HG03520 (cell line): Measurements from ENCODE around the gene THUMPD2.
"Not testable (repeated sequence)": the region's sequence is repeated elsewhere in the genome, so short reads cannot be mapped to it uniquely, and the experiment has no call there.

ENCODE experiments used
- ATAC-seq: cut with Tn5 transposase; IDR thresholded peaks from one replicate; pipeline ENCODE4 v1.9.1; 2021; ENCODE audit warnings: mild to moderate bottlenecking, moderate library complexity; ENCODE audit not compliant: unreplicated experiment

THUMPD2 gene, protein sequence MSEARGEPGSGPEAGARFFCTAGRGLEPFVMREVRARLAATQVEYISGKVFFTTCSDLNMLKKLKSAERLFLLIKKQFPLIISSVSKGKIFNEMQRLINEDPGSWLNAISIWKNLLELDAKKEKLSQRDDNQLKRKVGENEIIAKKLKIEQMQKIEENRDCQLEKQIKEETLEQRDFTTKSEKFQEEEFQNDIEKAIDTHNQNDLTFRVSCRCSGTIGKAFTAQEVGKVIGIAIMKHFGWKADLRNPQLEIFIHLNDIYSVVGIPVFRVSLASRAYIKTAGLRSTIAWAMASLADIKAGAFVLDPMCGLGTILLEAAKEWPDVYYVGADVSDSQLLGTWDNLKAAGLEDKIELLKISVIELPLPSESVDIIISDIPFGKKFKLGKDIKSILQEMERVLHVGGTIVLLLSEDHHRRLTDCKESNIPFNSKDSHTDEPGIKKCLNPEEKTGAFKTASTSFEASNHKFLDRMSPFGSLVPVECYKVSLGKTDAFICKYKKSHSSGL

DNA sequence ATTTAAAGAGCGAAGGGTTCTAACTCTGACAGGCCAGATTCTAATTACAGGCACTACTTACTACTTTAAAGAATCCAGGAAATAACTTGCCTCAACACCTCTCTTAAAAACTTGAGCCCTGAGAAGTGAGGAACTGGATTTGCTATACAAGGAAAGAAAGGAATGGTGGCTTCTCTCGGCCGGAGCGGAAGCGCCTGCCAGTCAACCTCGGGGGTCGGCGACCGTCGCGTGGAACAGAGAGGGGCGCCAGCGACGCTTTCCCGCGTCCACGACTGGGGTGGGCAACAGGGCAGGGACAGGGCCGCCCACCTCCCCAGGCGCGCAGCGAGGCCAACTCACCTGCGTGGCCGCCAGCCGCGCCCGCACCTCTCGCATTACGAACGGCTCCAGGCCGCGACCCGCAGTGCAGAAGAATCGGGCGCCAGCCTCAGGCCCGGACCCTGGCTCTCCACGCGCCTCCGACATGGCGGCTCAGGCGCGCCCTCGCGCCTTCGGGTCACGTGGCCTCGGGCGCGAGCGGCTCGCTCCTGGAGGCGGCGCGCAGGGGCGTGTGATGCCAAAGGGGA, at the start of gene THUMPD2:
TSS of gene THUMPD2 (minus strand) at position 484 of the 566 bp plus-strand sequence. CDS start at position 465, 19 bp downstream.
- peak; percentile 76 for ATAC-seq

DNA sequence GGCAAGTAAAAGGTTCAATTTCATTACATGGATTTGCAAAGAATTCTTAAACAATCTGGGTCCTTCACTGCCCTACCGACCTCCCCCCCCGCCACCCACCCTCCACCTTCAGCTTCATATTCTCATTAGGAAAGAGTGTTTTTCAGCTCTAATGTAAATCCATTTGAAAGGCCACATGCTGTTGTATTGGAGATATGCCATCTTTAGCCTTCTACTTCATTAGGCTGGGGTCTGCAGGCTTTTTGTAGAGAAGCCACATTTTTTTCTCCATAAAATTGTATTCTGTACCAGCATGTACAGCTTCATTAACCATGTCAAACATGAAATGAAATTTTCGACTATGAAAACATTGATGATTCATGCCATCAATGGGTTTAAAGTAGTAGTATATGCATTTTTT, 42.8 kb upstream of the THUMPD2 start:
- ATAC-seq = no peak

DNA sequence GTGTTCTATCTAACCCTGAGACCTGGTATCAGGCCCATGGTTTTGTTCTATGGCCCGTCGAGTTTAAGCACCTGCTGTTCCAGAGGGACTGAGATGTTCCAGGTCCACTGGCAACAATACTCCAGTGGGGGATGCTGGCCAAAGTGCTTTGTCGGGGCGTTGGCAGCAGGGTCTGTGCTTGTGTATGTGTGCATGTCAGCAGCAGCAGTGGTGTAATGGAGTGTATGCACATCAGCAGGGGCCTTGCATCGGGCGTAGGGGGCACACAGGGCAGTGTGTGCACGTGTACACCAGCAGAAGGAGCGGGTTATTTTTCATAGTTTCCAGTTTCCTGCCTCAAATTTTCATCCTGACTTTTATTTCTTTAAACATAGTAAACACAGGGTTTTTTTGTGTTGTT, 37.8 kb upstream of the THUMPD2 start:
- ATAC-seq = no peak

DNA sequence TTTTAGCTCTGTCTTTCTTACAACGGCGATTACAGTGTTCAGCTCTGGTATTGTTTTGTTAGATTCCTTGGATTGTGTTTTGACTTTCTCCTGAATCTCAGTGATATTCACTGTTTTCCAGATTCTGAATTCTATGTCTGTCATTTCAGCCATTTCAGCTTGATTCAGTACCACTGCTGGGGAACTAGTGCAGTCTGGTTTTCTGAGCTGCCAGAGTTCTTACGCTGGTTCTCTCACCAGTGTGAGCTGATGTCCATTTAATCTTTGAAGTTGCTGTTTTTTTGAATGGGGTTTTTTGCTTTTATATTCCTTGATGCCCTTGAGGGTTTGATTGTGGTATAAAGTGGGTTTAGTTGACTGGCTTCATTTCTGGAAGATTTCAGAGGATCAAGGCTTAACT, 37.4 kb upstream of the THUMPD2 start:
- ATAC-seq = no peak

DNA sequence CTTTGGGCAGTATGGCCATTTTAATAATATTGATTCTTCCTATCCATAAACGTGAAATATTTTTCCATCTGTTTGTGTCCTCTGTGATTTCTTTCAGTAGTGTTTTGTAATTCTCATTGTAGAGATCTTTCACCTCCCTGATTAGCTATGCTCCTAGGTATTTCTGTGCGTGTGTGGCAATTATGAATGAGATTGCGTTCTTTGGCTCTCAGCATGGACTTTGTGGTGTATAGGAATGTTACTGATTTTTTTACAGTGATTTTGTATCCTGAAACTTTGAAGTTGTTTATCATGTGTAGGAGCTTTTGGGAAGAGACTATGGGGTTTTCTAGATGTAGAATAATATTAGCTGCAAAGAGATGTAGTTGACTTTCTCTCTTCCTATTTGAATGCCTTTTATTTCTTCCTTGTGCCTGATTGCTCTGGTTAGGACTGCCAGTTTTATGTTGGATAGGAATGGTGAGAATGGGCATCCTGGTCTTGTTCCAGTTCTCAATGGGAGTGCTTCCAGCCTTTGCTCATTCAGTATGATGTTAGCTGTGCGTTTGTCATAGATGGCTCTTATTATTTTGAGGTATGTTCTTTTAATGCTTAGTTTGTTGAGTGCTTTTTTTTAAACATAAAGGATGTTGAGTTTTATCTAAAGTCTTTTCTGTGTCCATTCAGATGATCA, 27.0 kb upstream of the THUMPD2 start:
- no peak for ATAC-seq

DNA sequence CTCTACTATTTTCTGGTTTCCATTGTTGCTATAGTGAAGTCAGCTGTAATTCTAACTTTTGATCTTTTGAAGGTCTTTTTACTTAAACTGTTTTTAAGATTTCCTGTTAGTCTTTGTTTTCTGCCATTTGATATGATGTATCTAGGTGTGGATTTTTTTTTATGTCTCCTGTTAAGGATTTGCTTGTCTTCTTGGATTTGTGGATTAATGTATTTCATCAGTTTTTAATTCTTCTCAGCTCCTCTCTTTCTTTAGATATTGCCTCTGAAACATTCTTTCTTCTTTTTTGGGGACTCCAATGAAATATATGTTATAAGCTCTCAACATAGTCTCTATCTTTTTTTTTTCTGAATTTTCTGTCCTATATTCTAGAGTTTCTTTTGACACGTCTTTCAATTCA, 24.8 kb upstream of the THUMPD2 start:
- ATAC-seq = no peak

DNA sequence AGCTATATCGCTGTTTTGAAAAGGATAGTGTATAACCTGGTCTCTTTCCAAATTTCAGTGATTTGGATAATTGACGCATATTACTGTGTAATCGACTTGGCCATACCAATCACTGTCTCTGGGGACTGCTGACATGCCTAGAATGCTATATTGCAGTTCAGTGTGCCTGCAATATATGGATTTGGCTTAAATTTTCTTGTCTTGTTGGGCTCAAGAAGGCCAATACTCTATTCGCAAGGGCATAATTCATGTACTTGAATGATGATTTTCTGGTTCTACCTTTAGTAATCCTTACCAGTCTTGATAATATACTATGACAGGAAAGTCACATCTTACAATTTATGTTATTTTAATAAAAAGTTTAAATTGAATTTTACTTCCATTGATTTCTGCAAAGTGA, 21.7 kb upstream of the THUMPD2 start:
- ATAC-seq = no peak

DNA sequence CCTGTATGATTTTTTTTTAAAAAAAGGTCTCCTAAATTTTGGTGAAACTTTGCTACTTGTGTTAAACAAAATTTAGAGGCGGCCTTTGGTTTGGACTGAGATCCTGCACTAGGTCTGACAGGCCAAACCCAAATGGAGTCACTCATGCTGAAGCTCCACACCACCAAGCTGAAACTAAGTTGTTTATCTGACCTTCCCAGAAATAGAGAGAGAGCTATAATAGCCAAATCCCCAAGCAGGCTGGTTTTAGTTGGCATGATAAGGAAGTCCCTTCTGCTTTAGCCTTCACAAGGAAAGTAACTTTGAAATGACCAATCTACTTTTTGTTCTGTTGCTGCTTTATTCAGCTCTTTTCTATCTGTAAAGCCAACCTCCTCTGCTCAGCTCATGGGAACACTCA, 17.1 kb upstream of the THUMPD2 start:
- no peak for ATAC-seq

DNA sequence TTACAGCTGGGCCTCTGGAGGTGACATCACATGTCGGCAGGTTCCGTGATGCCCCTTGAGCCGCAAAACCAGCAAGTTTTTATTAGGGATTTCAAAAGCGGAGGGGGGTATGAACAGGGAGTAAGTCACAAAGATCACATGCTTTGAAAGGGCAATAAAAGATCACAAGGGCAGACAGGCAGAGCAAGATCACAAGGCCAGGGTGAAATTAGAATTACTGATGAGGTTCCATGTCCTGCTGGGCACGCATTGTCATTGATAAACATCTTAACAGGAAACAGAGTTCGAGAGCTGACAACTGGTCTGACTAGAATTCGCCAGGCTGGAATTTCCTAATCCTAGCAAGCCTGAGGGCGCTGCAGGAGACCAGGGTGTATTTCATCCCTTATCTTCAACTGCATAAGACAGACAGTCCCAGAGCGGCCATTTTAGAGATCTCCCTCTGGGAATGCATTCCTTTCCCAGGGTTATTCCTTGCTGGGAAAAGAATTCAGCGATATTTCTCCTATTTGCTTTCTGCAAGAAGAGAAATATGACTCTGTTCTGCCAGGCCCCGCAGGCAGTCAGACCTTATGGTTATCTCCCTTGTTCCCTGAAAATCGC, 11.3 kb upstream of the THUMPD2 start:
- not testable (repeated sequence) for ATAC-seq

DNA sequence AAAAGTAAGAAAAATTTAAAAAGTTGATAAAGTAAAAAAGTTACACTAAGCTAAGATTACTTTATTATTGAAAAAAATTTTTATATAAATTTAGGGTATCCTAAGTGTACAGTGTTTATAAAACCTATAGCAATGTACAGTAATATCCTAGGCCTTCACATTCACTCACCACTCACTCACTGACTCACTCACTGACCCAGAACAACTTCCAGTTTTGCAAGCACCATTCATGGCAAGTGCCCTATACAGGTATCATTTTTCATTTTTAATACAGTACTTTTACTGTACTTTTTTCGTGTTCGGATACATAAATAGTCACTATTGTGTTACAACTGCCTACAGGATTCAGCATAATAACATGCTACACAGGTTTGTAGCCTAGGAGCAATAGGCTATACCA, 8.9 kb upstream of the THUMPD2 start:
- no peak for ATAC-seq

DNA sequence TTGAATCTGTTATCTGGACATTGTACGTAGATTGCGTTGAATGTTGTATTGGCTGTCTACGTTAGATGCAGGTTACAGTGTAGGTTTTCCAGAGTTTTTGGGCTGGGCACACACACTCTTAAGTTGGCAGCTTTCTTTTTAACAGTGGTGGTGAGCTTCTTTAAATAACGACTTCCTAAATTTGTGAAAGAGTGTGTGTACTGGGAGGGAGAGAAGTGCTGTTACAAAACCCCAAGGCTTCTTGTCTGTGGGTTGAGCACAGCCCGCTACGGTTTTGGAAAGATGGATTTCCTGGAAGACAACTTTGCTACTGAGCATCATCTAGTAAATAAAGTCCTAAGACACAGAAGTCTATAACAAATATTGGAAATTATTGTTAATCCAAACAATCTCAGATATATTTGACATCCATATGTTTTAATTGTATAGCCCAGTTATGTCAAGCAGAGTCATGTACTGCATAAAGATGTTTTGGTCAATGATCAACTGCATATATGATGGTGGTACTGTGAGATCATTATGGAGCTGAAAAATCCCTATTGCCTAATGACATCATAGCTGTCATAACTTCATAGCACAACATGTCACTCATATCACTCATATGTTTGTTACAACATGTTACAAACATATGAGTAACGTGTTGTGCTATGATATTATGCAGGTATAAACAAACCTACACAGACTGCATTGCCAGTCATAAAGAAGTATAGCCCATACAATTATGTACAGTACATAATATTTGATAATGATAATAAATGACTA, 7.9 kb upstream of the THUMPD2 start:
- ATAC-seq = no peak

DNA sequence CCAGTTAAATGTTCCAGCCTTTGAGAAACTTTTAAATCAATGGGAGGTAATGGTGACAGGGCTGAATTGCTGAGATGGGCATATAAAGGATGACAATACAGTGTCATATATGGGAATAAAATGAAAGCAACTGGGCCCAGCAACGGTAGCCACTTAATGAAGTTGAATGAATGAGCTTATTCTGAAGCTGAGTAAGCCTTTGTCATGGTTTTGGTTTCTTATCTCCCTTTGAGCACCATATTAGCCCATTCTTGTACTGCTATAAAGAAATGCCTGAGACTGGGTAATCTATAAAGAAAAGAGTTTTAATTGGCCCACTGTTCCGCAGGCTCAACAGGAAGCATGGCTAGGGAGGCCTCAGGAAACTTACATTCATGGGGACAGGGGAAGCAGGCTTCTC, 3.5 kb upstream of the THUMPD2 start:
- no peak for ATAC-seq

DNA sequence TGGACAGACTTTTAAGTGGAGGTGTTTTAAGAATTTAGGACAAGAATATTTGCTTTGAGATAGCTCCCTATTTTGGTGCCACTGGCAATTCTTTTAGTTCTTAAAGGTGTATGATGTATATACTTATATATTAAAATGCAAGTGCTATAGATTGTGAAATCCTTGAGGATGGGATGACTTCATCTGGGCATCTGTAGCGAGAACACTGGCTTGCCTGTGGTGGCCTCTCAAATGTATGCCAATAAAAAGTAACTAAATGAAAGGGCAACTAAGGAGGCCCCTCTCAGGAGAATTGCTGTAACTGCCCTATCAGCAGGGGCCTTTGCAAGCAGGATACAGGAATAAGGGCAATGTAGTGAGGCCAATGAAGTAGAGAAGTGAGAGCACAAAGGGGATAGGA, 2.6 kb upstream of the THUMPD2 start:
- ATAC-seq = no peak

DNA sequence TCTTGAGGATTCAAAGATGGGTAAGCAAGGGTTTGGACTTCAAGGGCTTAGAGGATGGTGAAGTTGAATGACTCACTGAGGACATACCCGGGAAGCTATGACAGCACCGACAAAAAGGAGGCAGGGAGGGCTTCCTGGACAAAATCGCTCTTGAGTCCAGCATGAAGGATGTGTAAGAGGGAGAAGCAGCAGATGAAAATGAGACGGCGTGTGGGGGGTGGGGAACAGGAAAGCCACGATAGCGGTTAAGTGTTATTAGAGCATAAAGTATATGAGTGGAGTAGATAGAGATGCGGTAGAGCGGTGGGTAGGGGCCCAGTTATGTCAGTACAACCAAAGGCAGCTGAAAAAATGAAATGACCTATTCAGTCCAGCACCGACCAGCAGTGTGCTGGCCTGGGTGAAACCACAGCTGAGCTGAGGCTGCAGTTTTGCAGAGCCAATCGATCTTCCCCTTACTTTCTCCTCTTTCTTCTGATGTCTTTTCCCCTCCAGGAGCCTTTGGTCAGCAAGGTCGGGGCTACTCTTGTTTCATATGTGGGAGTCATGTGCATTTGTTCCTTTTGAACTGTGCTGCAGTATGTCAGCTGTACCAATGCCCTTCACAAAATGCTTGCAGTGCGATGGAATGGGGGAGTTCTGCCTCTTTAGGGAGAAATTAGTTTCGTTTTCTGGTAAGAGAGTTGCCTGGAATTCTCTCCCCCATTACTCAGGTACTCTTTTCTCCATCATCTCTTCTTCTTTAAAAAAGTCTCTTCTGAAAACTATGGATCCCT, 2.0 kb upstream of the THUMPD2 start:
- ATAC-seq = no peak

DNA sequence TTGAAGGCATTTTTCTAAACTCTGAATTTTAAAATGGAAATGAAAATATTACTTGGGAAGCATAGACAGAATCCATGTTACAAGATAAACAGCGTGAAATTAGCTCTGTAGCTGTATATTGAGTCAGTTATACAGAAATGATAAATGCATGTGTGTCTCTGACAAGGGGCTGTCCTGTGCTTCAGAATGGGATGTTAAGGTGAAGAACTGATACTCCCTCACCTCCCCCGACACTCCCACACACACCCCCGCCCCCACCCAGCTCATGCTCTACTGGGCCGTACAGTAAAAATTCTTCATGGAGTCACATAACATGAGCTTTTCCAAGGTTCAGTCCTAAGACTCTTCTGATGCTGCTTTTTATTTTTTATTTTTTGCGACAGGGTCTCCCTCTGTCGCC, 869 bp upstream of the THUMPD2 start:
- no peak for ATAC-seq

DNA sequence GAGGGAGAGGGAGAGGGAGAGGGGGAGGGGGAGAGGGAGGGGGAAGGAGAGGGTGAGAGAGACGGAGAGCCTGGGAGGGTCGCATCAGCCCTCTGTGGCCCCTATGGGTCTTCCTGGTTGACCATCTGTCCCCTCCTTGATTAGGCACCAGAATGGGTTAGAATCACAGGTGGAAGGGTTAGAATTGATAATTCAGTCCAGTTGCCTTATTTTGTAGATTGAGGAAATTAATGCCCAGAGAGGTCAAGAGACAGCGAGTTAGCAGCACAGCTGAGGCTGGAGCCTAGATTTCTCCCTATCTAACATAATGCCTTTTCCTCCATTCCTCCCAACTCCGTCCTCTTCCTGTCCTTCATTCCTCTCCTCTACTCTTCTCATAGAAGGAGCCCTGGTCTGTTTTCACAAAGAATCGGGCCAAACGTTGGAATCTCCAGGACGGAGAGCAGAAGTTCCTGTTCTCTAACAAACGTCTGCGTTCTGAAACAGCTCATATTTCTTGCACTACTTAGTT, 338 bp upstream of the THUMPD2 start:
- no peak for ATAC-seq

DNA sequence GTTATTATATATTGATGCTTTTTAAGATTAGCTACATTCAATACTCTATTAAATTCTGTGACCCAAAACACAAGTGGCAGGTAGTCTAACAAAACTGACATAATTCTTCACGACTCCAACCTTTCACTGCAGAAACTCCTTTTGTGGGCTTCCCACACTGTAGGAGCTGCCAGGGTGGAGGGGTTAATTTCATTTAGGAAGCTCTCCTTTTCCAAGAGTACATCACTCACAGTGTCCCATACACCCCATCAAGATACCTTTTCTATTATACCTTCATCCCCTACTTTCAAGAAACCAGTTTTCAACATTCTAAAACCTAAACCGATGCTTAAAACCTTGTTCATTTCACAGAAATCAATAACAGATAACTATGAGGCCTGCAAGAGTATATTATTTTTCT, 825 bp downstream of the THUMPD2 start:
- ATAC-seq = no peak

DNA sequence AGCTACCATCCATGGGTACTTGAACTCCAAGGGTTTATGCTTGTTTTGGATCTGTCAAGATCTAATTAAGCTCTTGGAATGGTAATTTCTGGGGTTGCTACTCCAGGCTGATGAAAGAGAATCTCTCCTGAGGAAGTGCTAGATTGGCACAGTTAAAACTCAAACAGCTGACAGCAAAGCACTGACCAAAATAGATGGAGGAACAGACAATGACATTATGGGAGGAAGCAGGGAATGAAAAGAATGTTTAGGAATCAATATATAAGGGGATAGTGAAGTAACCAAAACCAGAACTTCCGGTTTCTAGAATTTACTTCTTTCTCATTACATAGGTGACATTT, 6.3 kb downstream of the THUMPD2 start:
- ATAC-seq = no peak

DNA sequence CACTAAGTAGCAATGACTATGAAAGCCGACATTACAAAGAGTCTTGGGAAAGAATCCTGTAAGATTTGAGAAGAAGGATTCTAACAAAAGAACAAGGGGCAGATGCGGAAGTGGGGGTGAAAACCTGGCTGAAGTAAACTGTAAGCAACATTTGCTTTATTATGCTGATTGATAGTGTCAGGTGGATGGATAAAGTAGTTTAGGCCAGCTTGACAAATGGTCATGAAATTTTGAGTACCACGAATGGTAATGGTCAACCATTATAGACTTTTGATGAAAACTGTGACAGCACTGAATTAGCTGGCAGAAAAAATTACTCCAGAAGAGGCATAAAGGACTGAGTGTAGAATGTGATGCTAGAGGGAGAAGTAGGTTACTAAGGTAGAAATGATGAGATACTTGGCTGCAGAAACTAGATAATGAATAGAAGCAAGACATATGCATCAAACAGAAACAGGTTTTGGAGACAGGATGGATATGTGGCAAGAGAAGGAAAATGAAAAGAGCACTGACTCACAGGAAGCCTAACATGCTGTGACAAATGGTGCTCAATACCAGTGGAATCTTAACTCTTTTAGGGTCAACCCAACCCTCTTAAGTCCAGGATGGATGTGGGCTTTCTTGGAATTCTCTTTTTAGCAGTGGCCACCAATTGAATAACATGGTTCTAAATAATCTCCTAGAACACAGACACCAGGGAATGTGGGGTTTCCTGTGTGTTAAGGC, 6.8 kb downstream of the THUMPD2 start:
- no peak for ATAC-seq
